SJSA1 (cell line): ENCODE results near the gene BSND. TPM values are rescaled to one million over a fixed set of nuclear protein-coding genes. Genes with fewer than 3 reads are reported as not detected.

Experiments
- DNase-seq, 2 experiments: peaks; one replicate each; pipeline ENCODE4 v3.0.0-alpha.2; 2015 to 2020; ENCODE audit warnings: low spot score in 2 of 2, low read depth in 1 of 2
- H3K27ac ChIP-seq: fragments of 250-450 bp; sonication (Bioruptor Pico); 2 replicates; pipeline ENCODE4 v1.5.1; 2020; ENCODE audit warnings: mild to moderate bottlenecking, moderate library complexity
- H3K27me3 ChIP-seq: fragments of 250-450 bp; sonication (Bioruptor Pico); replicated peaks from 2 replicates; pipeline ENCODE4 v1.5.1; 2020; ENCODE audit warnings: mild to moderate bottlenecking, moderate library complexity
- H3K36me3 ChIP-seq: fragments of 250-450 bp; sonication (Bioruptor Pico); 2 replicates; pipeline ENCODE4 v1.5.1; 2020; ENCODE audit warnings: mild to moderate bottlenecking
- H3K4me1 ChIP-seq: fragments of 250-450 bp; sonication (Bioruptor Pico); replicated peaks from 2 replicates; pipeline ENCODE4 v1.6.1; 2021; ENCODE audit warnings: mild to moderate bottlenecking
- H3K4me3 ChIP-seq: fragments of 250-450 bp; sonication (Bioruptor Pico); 2 replicates; pipeline ENCODE4 v1.5.1; 2020; ENCODE audit warnings: mild to moderate bottlenecking
- H3K9me3 ChIP-seq: fragments of 250-450 bp; sonication (Bioruptor Pico); replicated peaks from 2 replicates; pipeline ENCODE4 v1.5.1; 2020; ENCODE audit warnings: mild to moderate bottlenecking
- total RNA-seq: library from RNA; depleted of rRNA; stranded (reverse); fragments of >200 nt; shearing (Covaris generic); gene quantifications from 2 replicates; pipeline ENCODE4 v1.2.3, GENCODE V29; 2014; rRNA removed

BSND gene
- total RNA-seq, 1 experiment from 2014 or later = not detected

DNA sequence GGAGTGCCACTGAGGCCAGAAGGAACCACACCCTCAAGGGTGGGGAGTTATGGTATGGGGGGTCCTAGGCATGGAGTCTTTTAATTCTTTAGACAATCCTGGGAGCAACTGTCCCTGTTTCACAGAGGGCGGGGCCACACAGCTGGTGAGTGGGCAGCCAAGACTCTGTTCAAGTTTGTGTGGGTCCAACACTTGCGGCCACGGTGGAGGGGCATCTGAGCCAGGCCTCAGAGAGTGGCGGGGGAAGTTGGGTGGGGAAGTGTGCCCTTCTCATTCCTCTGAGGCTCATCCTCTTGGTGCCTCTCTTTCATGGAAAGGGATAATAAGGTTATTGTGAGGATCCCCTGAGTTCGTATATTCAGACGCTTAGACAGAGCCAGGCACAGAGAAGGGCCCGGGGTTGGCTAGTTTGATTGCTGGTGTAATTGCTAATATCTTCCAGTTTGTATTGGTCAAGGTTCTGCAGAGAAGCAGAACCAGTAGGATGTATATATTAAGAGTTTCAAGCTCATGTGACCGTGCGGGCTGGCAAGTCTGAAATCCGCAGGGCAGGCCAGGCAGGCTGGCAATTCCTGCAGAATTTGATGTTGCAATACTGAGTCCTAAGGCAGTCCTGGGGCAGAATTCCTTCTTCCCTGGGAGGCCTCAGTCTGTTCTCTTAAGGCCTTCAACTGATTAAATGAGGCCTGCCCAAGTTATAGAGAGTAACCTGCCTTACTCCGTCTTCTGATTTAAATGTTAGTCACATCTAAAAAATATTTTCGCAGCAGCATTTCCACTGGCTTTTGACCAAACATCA lies 56.5 kb downstream of the BSND start:
- Histone ChIP-seq H3K36me3 (no peaks in the 10 kb centered on the region), H3K27ac (no peak overlapping the region), H3K27me3 (no peaks in the 10 kb centered on the region), H3K4me1 (no peaks in the 10 kb centered on the region), H3K9me3 (no peaks in the 10 kb centered on the region), H3K4me3 (no peak overlapping the region)
- no peak for DNase-seq

DNA sequence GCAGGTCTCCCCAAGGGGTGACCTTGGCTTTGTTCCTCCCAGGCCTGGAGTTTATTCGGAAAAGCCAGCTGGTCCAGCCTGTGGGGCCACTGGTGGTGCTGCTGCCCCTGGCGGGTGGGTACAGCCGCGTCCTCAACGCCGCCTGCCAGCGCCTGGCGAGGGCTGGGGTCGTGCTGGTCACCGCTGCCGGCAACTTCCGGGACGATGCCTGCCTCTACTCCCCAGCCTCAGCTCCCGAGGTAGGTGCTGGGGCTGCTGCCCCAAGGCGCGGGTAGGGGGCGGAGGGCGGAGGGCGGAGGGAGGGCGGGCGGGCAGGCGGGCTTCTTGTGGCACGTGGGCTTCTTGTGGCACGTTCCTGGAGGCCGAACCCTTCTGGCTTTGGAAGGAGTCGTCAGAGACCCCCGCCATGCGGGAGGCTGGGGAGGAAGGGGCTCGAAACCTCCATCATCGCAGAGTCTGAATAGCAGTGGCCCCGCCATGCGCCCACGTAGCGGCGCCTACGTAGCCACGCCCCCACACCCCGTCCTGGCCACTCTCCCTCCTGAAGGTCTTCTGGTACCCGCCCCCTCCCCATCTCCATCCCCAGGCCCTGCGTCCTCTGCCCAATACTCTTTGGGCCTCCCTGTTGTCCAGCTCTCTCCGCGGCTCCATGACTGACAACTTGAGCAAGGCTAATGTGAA lies 57.4 kb downstream of the BSND start:
- no peak for DNase-seq
- Histone ChIP-seq H3K27ac (no peak overlapping the region), H3K27me3 (no peaks in the 10 kb centered on the region)

GRCh38 chr1:55056632-55056992 lies 57.9 kb downstream of the BSND start:
- Histone ChIP-seq H3K27ac (no peak overlapping the region), H3K36me3 (no peaks in the 10 kb centered on the region), H3K4me3 (no peak overlapping the region), H3K9me3 (no peaks in the 10 kb centered on the region), H3K4me1 (no peaks in the 10 kb centered on the region), H3K27me3 (no peaks in the 10 kb centered on the region)
- no peak for DNase-seq

More for the DNA sequence above, 57.4 kb downstream of the BSND start:
- Histone ChIP-seq H3K36me3 (no peaks in the 10 kb centered on the region), H3K4me3 (no peak overlapping the region), H3K4me1 (no peaks in the 10 kb centered on the region), H3K9me3 (no peaks in the 10 kb centered on the region)

GRCh38 chr1:55057270-55057955 lies 58.7 kb downstream of the BSND start:
- Histone ChIP-seq H3K9me3 (no peaks in the 10 kb centered on the region), H3K4me1 (no peaks in the 10 kb centered on the region), H3K27me3 (no peaks in the 10 kb centered on the region), H3K4me3 (no peak overlapping the region), H3K27ac (no peak overlapping the region), H3K36me3 (no peaks in the 10 kb centered on the region)
- DNase-seq = no peak

DNA sequence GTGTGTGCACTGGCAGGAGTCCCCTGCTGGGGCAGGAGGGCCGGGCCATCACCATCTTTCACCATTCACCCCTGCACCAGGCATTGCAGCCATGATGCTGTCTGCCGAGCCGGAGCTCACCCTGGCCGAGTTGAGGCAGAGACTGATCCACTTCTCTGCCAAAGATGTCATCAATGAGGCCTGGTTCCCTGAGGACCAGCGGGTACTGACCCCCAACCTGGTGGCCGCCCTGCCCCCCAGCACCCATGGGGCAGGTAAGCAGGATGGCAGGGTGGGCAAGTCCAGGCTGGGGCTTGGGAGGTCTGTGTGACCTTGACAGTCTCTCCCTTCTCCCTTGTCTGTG lies 59.2 kb downstream of the BSND start:
- Histone ChIP-seq H3K4me3 (no peak overlapping the region), H3K27ac (no peak overlapping the region), H3K27me3 (no peaks in the 10 kb centered on the region), H3K36me3 (no peaks in the 10 kb centered on the region), H3K9me3 (no peaks in the 10 kb centered on the region), H3K4me1 (no peaks in the 10 kb centered on the region)
- DNase-seq = no peak

DNA sequence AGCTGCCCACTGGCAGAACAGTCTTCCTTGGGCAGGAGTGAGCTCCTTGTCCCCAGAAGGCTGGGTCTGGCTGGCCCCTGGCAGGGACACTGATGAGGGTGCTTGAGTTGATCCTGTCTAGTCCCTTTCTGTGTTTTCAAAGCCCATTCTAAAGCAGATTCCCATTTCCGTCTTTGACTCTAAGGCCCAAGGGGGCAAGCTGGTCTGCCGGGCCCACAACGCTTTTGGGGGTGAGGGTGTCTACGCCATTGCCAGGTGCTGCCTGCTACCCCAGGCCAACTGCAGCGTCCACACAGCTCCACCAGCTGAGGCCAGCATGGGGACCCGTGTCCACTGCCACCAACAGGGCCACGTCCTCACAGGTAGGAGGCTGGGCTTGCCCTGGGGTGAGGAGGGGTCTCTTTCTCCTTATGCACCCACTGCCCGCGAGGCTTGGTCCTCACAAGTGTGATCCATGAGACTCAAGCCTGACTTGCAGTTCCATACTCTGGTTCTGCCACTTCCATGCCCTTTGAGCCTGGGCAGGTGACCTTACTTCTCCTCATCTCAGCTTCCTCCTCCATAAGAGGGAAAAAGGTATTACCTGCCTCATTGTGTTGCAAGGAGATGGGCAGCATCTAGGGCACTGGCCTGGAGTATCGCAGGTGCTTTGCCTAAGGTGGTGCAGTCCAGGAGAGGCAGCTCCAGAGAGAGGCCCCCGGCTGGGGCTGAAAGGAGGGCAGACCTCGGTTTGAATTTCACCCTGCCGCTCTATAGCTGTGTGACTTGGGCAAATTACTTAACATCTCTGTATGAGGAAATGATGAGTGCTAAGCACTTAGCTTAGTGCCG lies 60.8 kb downstream of the BSND start:
- Histone ChIP-seq H3K4me1 (0 out of 2 replicates have a peak, but pooled peaks cover 2% of the 10 kb centered on the region), H3K4me3 (no peak overlapping the region), H3K36me3 (no peaks in the 10 kb centered on the region), H3K27ac (no peak overlapping the region), H3K9me3 (no peaks in the 10 kb centered on the region), H3K27me3 (no peaks in the 10 kb centered on the region)
- no peak for DNase-seq

GRCh38 chr1:55060133-55060999 lies 61.6 kb downstream of the BSND start:
- Histone ChIP-seq H3K4me3 (no peak overlapping the region), H3K4me1 (peaks cover 11% of the 10 kb centered on the region; the same call in 1 of the 2 replicates), H3K36me3 (no peaks in the 10 kb centered on the region), H3K27ac (no peak overlapping the region), H3K27me3 (no peaks in the 10 kb centered on the region), H3K9me3 (no peaks in the 10 kb centered on the region)
- DNase-seq = no peak

- H3K27me3 ChIP-seq = no peaks in the 10 kb centered on the region
- no peak overlapping the region for H3K4me3 ChIP-seq
- peaks cover 12% of the 10 kb centered on the region; the same call in 1 of the 2 replicates for H3K4me1 ChIP-seq
- no peaks in the 10 kb centered on the region; the same call in 1 of the 2 replicates for H3K36me3 ChIP-seq
- H3K27ac ChIP-seq = no peak overlapping the region
- no peaks in the 10 kb centered on the region for H3K9me3 ChIP-seq
- no peak for DNase-seq
Measured at GRCh38 chr1:55061000-55061705, 62.4 kb downstream of the BSND start.

Other genes with a start within 250 kb of the BSND start
- gene PARS2, start 234.4 kb upstream of the BSND start, total RNA-seq = 2.6 and 4.6 TPM in 2 replicates
- not detected in 2 replicates for gene TTC22, start 197.6 kb upstream of the BSND start, total RNA-seq
- 42.9 and 65.8 TPM in 2 replicates for gene DHCR24, start 111.7 kb upstream of the BSND start, total RNA-seq
- not detected in 2 replicates for gene TMEM61, start 18.3 kb upstream of the BSND start, total RNA-seq
- 0.03 TPM in 2 replicates for gene PCSK9, start 40.6 kb downstream of the BSND start, total RNA-seq
- gene USP24, start 216.4 kb downstream of the BSND start, total RNA-seq = 14.3 and 24.4 TPM in 2 replicates